Measurements from ENCODE around the gene SNX1.
"Not testable (repeated sequence)": the region's sequence is repeated elsewhere in the genome, so short reads cannot be mapped to it uniquely, and the experiment has no call there.

SNX1 gene

GRCh38 chr15:64095795-64096667 lies at the start of gene SNX1:
TSS of gene SNX1 (plus strand) at chr15:64095982. CDS start at chr15:64096014, 32 bp downstream.
- in situ Hi-C loops (cut with MboI; ENCODE audit: low sequenced_read_pairs): no loop called here

GRCh38 chr15:64046421-64047153 lies 49.2 kb upstream of the SNX1 start, which contains the start of gene DAPK2:
TSS of gene DAPK2 (minus strand) at chr15:64046485. CDS start at chr15:64040261, 6,224 bp downstream.
- in situ Hi-C loops (cut with MboI; ENCODE audit: low sequenced_read_pairs): no loop called here

DNA sequence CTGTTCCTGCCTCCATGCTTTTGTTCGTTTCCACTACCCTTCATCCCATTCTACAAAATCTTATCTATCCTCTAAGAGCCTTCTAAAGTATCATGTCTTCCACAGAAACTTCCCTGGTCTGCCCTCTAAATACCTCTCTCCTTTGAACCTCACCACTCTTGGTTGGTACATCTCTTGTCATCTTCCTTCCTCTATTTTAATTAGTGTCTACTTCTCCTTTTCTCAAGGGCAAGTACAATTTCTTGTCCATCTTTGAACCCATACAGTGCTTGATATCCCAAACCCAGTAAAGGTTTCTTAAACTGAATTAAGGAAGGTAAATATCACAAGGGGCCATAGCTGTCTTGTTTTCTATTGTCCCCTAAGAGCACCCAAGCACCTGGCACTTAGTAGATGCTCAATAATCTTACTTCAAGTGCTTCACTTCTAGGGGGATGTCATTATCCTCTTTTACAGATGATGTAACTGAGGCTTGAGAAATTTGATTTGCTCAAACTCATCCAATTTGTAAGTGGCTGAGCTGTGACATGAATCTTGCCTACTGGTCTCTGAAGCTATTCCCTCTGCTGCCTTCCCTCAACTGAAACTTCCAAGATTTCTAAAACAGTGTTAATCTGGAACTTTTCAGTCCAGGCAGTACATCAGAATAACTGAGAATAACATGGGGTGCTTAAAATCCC lies 46.9 kb upstream of the SNX1 start:
- in situ Hi-C loops (cut with MboI; ENCODE audit: low sequenced_read_pairs): no loop called here

- in situ Hi-C loops (cut with MboI; ENCODE audit: low sequenced_read_pairs): no loop called here
These were observed 45.3 kb upstream of the SNX1 start for GRCh38 chr15:64050281-64051092.

DNA sequence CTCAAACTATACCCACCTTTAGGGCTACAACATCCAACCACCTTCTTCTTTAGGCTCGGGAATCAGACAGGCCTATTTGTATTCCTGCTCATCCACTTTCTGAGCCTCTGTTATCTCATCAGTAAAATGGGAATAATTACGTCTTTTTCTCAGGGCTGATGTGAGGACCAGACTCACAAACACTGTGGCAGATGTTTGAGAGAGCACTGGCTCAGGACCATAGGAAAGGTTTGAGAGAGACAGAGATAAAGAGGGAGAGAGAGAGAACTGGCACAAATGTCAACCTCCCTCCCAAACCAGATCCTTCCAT lies 44.7 kb upstream of the SNX1 start:
- in situ Hi-C loops (cut with MboI; ENCODE audit: low sequenced_read_pairs): no loop called here

GRCh38 chr15:64051407-64052259 lies 44.1 kb upstream of the SNX1 start:
- in situ Hi-C loops (cut with MboI; ENCODE audit: low sequenced_read_pairs): no loop called here

DNA sequence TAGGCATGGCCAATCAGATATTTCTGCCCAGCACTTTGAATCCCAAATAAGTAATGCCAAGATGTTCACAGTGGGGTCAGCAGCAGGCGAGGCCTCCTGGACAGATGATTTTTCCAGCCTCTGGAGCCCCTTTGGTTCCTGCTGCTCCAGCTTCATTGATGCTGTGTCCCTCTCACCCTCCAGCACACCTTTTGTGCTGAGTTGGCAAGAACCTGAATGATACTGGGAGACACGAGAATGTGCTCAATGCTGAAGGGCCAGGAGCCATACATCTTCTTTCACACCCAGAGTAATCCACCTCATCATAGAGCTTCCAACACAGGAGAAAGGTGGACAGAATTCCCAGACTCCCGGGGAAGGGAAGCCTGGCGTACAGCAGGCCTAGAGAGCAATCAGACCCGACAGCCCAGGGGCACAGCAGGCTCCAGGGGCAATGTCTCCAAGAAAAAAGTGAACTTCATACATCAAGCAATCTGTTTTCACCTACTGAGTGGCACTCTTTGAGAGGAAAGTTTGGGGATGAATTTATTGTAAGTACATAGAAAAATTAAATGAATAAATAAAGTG lies 42.8 kb upstream of the SNX1 start:
- in situ Hi-C loops (cut with MboI; ENCODE audit: low sequenced_read_pairs): no loop called here

DNA sequence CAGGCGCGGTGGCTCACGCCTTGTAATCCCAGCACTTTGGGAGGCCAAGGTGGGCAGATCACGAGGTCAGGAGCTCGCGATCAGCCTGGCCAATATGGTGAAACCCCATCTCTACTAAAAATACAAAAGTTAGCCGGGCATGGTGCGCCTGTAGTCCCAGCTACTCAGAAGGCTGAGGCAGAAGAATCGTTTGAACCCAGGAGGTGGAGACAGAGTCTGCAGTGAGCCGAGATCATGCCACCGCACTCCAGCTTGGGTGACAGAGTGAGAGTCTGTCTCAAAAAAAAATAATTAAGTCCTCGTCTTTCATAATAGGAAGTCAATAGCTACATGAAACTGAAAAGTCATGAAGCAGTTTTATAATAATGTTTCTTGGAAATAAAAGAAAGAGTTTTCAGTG lies 42.1 kb upstream of the SNX1 start:
- in situ Hi-C loops (cut with MboI; ENCODE audit: low sequenced_read_pairs): not testable (repeated sequence)

DNA sequence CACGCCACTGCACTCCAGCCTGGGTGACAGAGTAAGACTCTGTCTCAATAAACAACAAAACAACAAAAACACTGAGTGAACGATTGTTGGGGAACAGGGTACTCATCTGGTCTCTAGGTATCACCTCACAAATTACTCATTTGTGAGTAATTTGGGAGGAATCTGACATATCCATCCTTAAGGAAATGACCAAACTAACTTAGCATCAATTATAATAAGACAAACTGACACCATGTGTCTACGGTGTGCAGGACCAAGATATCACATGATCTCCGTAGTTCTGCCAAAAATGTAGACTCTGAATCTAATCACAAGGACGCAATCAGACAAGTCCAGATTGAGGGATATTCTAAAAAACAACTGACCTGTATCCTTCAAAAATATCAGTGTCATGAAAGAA lies 37.5 kb upstream of the SNX1 start:
- in situ Hi-C loops (cut with MboI; ENCODE audit: low sequenced_read_pairs): no loop called here

DNA sequence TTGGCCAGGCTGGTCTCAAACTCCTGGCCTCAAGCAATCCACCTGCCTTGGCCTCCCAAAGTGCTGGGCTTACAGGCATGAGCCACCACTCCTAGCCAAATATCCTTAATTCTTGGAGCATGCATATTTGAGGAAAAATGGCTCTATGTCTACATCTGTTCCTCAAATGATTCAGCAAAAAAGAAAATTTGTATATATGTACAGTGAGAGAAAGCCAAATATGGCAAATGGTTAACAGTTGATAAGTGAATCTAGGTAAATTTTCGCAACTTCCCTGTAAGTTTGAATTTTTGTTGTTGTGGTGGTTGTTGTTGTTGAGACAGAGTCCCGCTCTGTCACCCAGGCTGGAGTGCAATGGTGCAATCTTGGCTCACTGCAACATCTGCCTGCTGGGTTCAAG lies 36.7 kb upstream of the SNX1 start:
- in situ Hi-C loops (cut with MboI; ENCODE audit: low sequenced_read_pairs): not testable (repeated sequence)

DNA sequence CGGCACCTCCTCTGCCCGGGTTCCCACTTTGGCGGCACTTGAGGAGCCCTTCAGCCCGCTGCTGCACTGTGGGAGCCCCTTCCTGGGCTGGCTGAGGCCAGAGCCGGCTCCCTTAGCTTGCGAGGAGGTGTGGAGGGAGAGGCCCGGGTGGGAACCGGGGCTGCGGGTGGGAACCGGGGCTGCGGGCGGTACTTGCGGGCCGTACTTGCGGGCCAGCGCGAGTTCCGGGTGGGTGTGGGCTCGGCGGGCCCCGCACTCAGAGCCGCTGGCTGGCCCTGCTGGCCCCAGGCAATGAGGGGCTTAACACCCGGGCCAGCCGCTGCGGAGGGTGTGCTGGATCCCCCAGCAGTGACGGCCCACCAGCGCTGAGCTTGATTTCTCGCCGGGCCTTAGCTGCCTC lies 35.1 kb upstream of the SNX1 start:
- in situ Hi-C loops (cut with MboI; ENCODE audit: low sequenced_read_pairs): loop anchor here (10.0 kb wide), 1 partner anchor 306 kb away; no protein-coding TSS in a partner anchor

DNA sequence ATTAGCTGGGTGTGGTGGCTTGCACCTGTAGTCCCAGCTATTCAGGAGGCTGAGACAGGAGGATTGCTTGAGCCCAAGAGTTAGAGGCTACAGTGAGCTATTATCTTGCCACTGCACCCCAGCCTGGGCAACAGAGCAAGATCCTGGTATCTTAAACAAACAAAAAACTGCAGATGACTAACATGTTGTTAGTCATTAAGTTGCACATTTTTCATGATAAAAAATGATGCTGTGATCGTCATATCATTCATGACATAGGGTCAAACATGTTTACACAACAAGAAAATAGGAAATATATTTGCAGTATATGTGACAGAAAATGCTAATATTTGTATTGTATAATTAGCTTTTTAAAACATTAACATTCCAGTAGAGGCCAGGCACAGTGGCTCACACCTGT lies 29.3 kb upstream of the SNX1 start:
- in situ Hi-C loops (cut with MboI; ENCODE audit: low sequenced_read_pairs): loop anchor here (10.0 kb wide), 1 partner anchor 312 kb away; no protein-coding TSS in a partner anchor

DNA sequence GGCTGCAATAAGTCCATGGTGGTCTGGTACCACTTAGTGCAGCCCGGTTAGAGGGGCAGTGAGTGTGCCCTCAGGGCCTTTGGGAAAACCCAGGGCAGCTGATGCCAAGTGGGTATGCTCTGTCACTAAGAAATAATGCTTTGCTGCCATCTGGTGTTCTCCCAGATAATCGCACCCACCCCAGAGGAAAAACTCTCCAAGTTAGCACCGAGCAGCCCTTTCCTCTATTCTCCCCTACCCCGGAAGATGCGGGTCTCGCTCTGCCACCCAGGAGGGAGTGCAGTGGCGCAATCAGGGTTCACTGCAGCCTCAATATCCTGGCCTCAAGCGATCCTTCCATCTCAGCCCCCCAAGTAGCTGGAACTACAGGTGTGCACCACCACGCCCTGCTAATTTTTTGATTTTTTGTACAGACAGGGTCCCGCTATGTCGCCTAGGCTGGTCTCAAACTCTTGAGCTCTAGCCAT lies 28.2 kb upstream of the SNX1 start:
- in situ Hi-C loops (cut with MboI; ENCODE audit: low sequenced_read_pairs): loop anchor here (10.0 kb wide), 1 partner anchor 313 kb away; no protein-coding TSS in a partner anchor

DNA sequence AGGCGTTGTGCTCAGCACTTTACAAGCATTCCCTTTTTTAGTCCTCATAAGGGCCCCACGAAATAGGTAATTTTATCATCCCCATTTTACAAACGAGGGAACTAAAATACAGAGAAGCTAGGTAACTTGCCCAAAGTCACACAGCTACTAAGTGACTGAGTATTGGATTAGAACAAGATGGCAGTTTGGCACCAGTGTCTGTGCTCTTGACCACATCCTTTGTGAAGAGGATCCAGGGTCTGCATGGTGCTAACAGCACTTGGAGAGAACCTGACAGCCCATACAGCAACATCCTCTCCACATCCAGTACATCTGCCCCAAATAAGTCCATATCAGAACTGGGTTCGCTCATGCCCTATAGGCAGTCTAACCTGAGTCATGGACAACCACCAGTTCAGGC lies 27.6 kb upstream of the SNX1 start:
- in situ Hi-C loops (cut with MboI; ENCODE audit: low sequenced_read_pairs): loop anchor here (10.0 kb wide), 1 partner anchor 313 kb away; no protein-coding TSS in a partner anchor

DNA sequence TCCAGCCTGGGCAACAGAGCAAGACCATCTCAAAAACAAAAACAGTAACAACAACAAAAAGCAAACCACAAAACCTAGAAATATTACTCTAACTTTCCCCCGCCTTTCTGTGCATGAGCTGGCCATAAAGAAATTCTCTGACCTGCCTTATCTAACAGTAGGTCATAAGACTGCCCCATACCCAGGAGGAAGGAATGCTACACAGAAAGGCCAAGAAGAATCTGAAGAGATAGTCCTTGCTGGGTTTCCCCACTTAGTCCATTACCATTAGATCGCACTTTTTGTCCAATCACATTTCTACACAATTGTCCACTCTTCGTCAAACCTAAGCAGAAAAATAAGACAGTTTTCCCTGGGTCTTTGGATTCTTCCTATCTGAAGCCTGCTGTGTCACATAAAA lies 25.7 kb upstream of the SNX1 start:
- in situ Hi-C loops (cut with MboI; ENCODE audit: low sequenced_read_pairs): no loop called here

- in situ Hi-C loops (cut with MboI; ENCODE audit: low sequenced_read_pairs): no loop called here
These were observed 24.6 kb upstream of the SNX1 start for GRCh38 chr15:64070965-64071851.

DNA sequence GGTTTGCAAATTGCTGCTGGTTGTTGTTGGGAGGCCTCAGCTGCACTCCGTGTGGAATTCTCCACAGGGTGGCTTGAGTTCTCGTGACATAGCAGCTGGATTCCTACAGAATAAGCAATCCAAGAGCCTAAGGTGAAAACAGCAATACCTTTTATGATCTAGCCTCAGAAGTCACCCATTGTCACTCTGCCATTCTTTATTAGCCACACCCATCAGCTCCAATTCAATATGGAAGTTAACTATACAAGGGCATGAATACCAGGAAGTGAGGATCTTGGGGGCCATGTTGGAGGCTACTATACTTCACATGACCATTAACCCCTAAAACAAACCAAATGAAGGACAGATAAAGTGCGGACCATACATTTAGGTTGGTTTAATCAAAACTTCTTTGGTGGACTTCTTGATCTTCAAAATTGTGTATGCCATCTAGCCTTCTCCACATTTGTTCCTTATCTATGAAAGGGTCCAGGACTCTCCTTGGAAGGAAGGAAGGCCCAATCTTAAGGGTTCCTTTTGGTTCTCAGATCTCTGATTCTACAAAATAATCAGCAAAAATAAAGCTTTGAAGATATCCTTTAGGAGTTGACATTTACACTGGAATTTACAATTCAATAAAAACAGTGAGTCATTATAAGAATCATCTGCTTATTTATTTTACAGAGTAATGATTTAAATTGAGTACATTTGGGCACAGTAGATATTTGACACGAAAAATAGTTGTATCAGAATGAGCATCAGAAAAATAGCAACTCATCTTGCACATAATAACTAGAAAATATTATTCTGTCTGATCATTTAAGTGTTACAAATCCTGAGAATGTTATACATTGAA lies 23.6 kb upstream of the SNX1 start:
- in situ Hi-C loops (cut with MboI; ENCODE audit: low sequenced_read_pairs): no loop called here
